GM19468 (cell line): ENCODE measurements around the gene MAP3K9.

ENCODE experiments used
- ATAC-seq: cut with Tn5 transposase; IDR thresholded peaks from one replicate; pipeline ENCODE4 v1.9.1; 2021; ENCODE audit warnings: mild to moderate bottlenecking, moderate library complexity, moderate number of reproducible peaks; ENCODE audit not compliant: unreplicated experiment; ENCODE audit errors: extremely low read depth

The MAP3K9 gene

DNA sequence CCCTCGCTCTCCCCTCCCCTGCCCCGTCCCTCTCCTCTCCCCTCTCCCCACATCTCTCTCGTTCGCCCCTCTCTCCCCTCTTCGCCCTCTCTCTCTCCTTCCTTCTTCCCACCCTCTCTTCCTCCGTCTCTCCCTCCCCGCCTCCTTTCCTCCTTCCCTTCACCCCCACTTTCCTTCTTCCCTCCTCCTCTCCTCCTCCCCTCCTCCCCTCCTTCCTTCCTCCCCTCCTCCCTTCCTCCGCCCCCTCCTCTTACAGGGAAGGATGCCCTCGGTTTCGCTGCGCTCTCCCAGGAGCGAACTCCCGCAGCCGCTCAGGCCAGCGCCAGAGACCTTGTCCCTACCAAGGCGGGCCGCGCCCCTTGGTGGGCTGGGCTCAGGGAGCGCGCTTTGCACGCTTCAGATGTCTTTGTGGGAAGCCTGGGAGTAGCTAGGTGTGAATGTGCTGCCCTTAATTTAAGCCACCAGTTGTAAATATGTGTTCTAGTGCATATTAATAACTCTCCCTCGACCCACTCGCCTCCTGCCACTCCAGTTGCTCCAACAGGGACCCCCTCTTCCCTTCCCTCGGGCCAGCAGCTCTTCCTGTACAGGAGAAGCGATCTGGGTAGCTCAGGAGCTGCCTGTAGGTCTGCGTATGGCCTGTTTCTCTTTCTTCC, 13.3 kb upstream of the MAP3K9 start:
- ATAC-seq = no peak

GRCh38 chr14:70821584-70822529, 12.5 kb upstream of the MAP3K9 start:
- ATAC-seq = no peak

DNA sequence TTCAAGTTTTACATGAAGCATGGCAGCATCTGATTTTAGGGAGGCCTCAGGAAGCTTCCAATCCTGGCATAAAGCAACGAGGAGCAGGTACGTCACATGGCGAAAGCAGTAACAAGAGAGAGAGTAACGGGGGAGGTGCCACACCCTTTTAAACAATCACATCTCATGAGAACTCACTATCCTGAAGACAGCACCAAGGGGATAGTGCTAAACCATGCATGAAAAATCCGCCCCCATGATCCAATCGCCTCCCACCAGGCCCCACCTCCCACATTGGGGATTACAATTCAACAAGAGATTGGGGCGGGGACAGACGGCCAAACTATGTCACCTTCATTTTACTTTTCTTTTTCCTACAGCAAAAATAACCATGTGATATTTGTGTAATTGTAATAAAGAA, 7.2 kb upstream of the MAP3K9 start:
- ATAC-seq = no peak

- no peak for ATAC-seq
These were observed 5.2 kb upstream of the MAP3K9 start for GRCh38 chr14:70814466-70814865.

DNA sequence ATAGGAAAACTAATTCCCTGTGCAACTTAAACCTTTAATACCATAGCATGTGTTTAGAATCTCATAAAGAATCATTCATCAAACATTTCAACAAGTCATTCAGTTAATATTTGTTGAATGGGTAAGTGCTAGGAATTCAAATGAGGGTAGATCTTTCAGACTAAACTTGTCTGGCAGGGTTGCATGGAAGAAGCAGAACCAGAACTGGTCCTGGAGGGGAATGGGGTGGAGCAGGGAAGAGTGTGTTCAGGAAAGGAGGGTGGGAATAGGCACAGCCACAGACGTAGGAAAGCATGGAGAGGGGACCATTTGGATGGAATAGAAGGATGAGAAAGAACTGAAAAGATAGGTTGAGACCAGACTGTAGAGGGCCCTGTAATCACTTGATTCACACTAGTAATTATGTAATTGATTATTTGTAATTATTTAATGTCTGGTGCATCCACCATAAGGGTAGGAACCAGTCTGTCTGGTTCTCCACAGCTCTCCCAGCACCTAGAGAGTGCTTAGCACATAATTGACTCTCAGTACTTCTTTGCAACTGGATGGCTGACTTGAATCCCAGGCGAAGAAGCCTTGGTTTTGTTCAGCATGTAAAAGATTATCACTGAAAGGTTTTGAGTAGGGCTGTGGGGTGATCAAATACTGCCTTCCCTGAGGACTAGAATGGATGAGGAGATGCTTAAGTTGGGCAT, 3.0 kb upstream of the MAP3K9 start:
- no peak for ATAC-seq

- ATAC-seq = no peak
These were observed 2.3 kb upstream of the MAP3K9 start for GRCh38 chr14:70811578-70811977.

- no peak for ATAC-seq
These were observed 1.7 kb upstream of the MAP3K9 start for GRCh38 chr14:70811050-70811449.

DNA sequence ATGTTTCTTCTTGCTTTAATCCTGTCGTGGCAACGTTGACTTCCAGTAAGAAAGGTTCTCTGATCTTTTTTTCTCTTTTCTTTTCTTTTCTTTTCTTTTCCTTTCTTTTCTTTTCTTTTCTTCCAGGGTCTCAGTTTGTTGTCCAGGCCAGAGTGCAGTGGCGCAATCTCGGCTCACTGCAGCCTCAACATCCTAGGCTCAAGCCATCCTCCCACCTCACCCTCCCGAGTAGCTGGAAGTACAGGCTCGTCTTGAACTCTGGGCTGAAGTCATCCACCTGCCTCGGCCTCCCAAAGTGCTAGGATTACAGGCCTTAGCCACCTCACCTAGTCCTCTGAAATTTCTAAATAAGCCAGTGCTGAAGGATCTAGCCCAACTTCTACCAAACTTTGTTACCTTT, 1.3 kb upstream of the MAP3K9 start:
- ATAC-seq = no peak

- ATAC-seq = no peak
These were observed 693 bp downstream of the MAP3K9 start for GRCh38 chr14:70808416-70809224.

GRCh38 chr14:70807898-70808415, 1.4 kb downstream of the MAP3K9 start:
- ATAC-seq = no peak

DNA sequence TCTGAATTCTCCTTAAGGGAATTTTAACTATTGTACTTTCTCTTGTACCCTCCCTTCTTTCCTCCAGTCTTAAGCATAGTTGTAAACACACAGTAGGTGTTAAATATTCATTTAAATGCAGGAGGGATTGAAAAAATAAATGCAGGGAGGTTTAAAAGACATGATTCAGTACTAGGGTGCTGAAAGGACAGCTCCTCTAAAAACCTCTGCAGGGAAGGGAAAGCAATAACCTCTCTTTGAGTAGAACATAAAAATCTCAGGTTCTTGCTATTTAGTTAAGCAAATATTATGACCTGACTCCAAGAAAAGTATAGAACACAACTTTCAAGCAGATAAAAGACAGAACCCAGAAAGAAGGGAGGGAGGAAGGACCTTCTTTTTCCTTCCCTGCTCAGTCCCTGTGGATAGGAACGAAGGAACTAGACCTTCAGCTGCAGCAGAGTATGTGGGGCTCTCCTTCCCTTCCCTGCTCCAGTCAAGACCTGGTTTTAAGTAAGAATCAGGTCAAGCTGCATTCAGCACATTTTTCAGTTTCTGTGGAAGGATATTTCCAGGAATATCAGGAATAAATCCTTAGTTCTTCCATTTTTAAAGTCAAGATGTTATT, 4.7 kb downstream of the MAP3K9 start:
- ATAC-seq = no peak

DNA sequence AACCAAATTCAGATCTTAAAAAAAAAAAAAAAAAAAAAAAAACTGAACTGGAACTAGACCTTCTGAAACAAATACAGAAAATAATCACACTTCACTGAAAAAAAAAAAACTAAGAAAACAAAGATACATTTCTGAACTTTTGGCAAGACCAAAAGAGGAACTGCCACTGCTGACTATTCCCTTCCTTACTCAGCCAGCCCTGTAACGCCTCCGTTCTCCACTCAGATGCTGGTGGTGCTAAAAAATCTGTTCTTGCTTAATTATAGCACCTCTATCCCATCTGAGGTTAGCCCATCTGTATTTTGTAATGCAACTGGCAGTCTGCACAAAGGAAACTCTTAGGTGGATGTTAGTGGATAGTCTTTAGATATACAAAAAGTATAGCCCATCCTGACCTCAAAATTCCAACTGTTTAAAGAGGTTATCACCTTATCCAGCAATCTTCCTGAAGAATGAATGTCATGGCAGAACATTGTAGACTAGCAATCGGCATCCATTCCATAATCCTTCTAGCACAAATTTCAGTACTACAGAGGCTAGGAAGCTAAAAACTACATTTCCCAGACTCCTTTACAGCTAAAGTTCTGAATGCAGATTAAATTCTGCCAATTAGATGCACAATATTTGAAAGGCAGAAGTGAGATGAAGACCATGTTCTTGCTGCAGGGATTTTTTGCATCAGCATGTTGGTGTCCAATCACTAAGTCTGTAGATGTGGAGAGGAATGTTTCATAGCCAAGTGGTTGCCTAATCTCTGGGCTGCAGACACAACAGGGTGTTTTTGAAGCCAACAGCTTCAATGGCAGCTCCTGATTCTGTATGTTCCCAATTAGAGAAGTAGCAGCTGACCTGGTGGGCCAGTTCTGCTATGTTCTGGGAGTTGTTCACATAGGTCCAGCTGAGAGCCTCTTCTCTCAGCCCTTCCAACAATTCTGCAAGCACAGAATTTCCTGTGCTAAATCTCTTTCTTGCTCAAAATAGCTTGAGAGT, 5.7 kb downstream of the MAP3K9 start:
- no peak for ATAC-seq

DNA sequence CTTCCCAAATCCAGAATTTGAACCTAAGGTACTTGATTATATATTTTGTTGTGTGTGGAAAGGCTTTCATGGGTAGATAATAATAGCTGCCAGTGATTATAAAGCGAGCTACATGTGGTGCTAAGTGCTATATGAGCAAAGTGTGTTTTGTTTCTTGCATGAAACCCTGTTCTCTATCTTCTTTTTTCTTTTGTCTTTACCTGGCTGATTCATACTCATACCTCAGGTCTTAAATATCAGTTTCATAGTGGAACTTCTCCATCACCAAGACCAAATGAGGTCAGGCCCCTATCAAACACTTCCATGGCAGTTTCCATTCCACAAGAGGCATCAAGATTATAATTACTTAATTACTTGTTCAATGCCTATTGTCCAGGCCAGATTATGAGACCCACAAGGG, 6.9 kb downstream of the MAP3K9 start:
- no peak for ATAC-seq

- ATAC-seq = no peak
These were observed 7.5 kb downstream of the MAP3K9 start for GRCh38 chr14:70801836-70802235.

GRCh38 chr14:70796551-70796950, 12.8 kb downstream of the MAP3K9 start:
- ATAC-seq = no peak

DNA sequence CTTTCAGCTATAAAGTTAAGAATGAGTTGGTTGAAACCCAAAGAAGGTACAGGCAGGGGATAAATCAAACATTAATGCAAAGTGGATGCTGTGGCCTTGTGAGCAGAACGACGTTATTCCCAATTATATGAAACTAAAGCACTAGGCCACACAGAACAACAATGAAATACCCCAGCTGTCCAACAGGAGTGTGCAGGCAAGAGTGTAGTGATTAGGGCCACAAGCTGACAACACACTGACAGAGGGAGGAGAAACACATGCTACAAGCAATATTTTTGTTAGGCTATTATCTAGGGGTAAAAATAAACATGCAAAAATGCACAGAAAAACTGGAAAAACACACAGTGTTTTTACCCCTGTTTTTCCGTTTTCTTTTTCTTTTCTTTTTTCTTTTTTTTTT, 15.0 kb downstream of the MAP3K9 start:
- ATAC-seq = no peak

GRCh38 chr14:70793637-70794036, 15.7 kb downstream of the MAP3K9 start:
- ATAC-seq = no peak

- ATAC-seq = no peak
These were observed 16.4 kb downstream of the MAP3K9 start for GRCh38 chr14:70792939-70793338.
